HG03442 (cell line): ENCODE measurements around the gene OSBPL5.

Experiments
- ATAC-seq: cut with Tn5 transposase; IDR thresholded peaks from one replicate; pipeline ENCODE4 v1.9.1; 2021; ENCODE audit warnings: mild to moderate bottlenecking, moderate library complexity; ENCODE audit not compliant: unreplicated experiment

The OSBPL5 gene

DNA sequence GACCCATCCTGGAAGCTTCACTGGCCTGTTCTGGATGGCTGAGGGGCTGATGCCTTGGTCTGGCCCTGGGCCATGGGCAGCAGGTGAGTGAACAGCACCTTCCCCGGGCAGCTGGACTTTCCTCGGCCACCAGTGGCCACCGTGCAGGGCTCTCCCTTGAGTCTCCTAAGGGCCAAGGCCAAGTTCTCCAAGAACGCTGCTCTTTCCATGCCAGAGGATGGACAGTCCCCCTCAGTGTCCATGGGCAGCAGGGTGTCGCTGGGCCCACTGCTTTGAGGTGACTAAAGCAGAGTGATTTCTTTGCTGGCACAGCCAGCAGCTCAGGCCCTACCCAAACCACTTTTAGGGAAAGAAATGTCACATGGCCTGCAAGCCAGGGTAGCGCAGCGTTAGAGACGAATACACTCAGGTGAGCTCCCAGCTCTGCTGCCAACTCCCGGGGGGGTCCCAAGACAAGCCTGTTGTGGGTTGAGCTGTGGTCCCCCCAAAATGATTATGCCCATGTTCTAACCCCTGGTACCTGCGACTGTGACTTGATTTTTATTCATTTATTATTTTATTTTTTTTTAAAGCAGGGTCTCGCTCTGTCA lies 104.6 kb downstream of the OSBPL5 start:
- ATAC-seq = no peak

DNA sequence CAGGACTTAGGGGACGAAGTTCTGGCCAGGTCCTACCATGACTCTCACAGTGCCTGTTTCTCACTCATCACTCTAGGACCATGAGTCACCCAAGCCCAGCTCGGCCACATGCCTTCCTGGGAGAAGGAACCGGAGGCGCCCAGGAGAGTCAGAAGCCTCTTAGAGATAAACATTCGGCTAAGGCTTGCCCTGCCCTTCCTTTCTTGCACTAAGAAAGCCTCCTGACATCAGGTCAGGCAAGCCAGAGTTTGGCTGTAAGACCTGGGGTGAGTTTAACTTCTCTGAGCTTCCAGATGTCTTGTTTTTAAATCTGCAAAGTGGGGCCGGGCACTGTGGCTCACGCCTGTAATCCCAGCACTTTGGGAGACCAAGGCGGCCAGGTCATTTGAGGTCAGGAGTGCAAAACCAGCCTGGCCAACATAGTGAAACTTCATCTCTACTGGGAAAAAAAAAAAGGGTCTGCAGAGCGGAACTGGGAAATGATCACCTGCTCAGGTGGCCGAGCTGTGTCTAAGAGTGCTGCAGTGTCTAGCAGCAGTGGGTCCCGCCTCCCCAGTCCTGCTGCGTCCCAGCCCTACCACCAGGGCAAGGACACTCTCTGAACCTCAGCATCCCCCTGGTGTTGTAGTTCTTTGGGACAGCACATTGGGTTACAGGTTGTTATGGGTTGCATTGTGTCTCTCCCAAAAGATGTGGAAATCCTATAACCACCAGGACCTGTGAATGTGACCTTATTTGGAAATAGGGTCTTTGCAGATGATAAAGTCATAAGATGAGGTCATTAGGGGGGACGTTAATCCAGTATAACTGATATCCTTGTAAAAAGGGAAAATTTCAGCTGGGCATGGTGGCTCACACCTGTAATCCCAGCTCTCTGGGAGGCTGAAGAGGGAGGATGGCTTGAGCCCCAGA lies 106.1 kb downstream of the OSBPL5 start:
- ATAC-seq = no peak

DNA sequence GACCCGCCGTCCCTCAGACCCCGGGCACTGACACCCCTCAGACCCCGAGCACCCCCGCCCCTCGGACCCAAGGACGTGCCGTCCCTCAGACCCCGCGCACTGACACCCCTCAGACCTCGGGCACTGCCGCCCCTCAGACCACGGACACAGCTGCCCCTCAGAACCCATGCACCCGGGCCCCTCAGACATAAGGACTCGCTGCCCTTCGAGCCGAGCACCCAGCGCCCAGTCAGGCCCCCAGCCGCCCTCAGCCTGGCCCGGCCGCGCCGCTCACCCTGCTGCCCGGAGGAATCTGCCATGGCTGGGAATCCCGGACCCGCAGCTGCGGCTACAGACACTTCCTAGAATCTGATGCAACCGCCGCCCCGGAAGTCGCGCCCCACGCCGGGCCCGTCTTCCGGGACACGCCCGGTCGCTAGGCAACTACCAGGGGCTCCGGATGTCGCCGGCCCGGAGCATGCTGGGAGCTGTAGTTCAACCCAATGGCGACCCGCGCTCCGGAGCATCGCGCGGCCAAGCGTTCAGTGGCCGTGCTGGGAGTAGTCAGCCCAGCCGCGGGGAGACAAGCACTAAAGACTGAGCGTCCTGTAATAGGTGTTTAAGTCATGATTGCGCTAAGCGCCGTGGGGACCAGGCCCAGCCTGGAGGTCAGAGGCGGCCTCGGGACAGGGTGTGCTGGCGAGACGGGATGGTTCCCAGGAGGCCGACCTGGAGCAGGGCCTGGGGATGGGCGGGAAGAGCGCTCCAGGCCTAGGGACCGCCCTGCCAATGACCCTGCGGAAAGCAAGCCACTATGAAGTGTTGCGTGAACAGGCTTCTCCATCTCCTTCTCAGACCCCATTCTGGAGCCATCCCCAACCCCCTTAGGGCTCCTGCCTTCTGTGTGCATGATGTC lies 107.8 kb downstream of the OSBPL5 start, which contains the start of gene CARS1:
CARS1 (minus strand) TSS at position 355 of the 895 bp plus-strand sequence; CDS start at position 299, 56 bp downstream.
- peak; percentile 94 for ATAC-seq

DNA sequence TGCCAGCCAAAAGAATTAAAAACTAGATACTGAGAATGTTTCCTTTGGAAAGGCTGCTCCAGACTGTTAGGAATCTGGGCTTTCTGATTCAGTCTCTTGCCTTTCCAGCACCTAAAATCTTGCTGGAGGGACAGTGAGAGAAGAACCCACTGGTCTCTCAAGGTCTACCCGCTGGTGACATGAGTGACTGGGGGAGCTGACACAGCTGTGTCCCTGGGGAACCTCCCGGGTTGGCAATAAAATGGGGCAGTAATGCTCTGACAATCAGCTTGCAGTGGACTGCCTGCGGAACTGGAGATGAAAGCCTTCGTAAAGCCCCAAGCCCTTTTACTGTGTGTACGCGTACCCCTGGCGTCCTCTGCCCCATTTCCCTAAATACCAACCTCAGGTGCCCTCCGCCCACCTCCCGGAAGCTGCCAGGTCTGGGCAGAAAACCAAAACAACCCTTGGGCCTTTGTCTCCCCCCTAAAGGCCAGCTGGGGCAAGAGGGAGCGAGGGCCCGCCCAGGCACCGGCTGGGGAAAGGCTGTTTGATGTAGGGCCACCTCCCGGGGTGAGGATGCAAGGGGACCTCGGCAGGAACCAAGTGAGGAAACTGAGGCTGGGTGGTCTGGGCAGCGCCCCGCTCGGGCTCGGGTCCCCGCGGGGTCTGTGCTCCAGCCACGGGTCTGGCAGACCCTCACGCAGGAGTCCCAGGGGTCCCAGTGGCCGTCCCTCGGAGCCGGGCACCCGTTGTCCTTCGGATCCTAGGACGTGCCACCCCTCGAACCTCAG lies 108.6 kb downstream of the OSBPL5 start:
- no peak for ATAC-seq

DNA sequence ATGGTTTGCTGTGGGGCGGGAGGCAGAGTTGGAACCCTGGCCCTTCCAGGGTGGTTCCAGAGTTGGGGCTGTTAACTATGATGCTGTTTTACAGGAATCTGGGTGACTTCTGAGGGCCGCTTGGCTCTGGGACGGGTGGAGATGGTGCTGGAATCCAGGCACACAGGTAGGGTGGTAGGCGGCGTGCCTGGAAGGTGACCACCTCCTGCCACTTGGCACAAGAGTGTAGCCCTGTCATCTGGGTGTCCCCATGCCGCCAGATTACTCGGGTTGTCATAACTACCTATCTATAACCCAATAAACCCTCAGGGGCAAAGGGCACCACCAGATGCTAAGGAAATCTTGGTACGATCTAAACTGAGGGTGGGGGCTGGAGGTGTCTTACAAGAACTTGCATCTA lies 109.2 kb downstream of the OSBPL5 start:
- no peak for ATAC-seq

DNA sequence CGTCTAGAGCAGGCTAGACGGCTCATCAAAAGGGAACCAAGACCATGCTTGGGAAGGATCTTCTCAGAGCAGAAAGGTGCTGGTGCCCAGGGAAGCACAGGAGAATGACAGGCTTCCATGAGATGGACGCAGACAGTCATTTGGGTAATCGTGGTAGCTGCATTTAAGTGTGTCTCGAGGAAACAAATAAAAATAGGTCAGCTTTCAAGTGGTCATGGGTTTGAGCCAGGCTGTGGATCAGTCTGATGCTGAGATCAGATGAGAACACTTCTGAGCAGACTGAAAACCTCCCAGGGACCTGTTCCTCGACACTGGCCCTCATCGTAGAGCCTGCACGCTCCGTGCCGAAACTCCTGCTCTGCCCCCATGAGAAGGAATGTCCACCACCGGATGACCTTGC lies 112.5 kb downstream of the OSBPL5 start:
- no peak for ATAC-seq

DNA sequence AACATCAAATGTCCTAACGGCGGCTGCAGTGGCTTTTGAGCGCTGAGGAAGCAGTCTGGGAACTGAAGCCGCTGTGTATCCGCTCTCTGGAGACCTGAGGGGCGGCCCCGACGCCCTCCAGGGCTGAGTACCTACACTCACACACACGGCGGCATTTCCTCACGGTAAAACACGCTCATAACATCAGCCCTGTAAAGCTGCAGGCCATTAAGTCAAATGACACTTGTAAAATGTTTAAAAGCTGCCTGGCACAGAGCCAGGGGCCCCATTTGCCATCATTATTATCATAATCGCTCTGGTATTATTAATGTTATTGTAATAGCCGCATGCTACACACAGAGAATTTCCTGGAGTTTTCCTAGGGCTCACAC lies 113.0 kb downstream of the OSBPL5 start:
- no peak for ATAC-seq

DNA sequence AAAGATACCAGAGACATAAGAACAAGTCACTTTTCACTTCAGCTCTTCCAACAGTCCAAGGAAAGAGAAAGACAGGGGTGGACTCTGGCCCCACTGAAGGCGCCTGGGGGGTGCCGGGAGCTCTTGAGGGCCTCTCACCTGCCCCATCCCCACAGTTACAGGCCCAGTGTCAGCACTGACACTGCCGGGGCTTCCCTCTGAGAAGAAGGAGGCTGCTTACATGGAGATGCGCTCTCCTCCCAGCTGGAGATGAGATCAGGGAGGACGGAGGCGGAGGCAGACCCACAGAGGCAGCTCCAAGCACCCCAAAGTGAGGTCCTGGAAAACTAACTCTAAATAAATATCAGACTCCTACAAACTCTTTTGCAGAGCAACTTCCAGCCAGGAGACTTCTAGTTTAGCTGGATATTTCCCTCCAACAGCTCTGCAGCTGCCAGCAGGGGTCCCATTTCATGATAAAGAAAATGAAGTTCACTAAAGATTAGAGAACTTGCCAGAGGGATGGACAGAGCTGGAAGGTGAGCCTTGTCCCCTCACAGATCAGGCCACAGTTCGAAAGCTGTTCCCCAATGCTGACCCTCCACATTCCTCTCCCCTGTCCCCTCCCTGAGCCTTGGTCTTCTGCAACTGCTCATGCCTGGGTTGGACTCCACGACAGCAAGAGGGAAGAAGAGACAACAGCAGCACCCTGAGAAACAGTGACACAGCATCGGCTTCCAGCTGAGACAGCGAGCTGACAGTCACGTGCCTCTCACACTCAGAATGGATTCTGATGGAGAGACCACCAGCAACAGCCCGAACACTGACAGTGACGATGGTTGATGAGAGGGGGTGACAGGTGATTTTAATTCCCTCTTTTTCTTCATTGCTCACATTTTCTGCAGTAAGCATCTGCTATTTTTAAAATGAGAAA lies 113.7 kb downstream of the OSBPL5 start:
- no peak for ATAC-seq

DNA sequence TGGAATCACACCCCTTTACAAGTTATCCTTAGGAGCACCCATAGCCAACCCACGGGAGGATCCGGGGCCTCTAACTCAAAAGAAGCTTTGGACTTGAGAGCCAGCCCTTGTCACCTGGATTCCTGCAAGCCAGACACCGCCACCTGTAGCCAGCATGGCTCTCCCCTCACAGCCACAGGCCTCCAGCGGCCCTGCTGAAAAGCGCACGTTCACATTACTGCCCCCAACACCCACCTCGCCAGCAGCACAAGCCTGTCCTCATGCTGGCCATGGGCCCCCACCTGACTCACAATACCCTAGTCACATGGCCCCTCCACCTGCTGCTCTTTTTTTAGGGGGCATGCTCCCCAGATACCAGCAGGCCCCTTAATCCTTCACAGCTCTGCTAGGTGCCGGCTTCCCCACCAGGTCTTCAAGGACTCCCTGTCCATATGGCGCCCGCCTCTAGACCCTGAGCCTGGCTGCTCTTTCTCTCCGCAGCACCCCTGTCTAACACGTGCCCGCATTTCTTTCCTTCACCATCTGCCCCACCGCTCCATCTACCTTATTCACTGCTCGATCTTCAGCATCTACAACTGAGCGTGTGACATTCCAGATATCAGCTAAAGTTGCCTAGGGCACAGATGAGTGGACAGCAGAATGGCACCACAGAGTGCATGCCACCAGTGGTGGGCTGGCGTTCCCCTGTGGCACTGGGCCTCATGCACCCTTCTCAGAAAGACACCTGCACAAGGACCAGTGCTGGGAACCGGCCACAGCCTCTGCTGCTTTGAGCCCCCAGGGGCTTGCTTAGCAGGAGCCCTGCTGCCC lies 114.5 kb downstream of the OSBPL5 start:
- no peak for ATAC-seq

DNA sequence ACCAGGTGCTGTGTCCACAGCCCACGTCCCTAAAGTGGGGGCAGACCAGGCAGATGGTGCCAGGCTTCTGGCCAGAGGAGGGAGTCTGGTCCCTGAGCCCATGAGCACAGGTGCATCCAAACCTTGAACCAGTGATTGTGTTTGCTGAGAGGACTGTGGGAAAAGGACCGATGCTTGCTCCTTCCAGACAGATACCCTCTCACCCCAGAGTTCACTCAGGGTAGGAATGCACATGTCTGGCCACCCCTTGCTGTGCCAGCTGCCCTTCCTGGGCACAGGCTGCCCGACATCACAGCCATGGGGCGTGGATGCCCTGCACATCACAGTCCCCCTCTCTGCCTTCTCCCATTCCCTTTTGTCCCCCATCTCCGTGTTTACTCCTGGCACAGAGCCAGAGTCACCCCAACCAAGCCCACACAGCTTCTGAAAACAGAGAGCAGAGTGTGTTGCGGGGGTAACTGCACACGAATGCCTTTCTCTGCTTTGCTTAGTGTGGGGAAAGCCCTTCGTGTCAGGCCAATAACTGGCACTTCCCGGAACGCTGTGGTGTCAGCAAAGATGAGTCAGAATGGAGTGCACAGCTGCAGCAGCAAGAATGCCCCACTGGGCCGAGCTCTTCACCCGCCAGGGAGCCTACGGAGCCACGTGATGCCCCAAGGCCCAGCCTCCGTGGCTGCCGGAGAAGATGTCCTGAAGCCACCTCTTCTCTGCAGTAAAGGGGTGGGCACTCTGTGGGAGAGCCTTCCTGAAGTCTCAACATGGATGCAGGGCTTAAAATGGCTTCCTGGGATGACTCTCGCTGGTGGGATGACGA lies 115.5 kb downstream of the OSBPL5 start:
- ATAC-seq = peak; percentile 90

DNA sequence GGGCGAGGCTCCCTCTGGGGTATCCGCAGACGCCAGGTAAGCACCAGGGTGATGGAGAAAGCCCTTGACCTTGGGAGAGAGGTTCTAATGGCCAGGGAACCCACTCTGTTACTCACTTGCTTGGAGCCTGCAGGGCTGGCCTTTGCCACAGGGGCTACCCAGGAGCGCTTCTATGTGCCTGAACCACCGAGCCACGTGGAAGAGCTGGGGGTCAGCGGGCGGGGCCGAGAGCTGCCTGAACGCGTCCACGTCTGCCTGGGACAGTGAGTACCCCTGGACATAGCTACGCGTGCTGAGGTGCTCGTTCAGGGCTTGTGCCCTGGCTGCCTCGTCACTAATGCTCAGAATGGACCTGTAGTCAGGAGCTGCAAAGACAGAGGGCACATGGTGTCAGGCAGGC lies 117.5 kb downstream of the OSBPL5 start:
- ATAC-seq = no peak

DNA sequence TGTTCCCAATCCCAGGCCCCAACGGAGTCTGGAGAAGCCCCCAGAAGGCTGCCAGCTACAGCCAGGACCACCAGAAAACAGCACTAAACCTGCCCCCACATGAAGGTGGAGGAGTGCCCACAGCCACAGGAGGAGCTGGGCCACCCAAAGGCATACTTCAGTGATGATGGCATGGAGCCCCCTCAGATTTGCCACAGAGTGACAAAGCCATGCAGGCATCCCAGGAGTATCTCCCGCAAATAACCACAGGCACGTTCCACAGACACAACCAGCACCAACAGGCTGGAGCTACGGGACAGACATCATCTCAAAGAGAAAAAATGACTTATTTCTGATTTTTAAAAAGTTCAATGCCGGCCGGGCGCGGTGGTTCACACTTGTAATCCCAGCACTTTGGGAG lies 118.5 kb downstream of the OSBPL5 start:
- ATAC-seq = no peak

DNA sequence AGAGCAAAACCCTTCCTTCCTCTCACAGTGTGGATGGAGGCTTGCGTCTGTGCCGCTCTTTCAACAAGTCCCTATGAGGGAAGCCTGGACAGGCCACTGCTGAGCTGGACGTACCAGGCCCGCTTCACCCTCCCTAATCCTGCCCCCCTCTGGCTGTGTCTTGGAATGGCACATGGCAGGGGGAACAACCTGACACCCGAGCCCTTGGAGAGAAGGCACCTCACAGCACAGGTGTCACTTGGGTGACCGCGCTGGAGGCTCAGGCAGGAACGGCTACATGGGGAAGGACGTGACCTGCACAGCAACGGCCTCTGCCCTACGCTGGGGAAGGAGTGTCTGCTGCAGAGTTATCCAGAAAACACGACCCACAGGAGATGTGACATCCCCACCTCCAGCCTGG lies 118.9 kb downstream of the OSBPL5 start:
- ATAC-seq = no peak

DNA sequence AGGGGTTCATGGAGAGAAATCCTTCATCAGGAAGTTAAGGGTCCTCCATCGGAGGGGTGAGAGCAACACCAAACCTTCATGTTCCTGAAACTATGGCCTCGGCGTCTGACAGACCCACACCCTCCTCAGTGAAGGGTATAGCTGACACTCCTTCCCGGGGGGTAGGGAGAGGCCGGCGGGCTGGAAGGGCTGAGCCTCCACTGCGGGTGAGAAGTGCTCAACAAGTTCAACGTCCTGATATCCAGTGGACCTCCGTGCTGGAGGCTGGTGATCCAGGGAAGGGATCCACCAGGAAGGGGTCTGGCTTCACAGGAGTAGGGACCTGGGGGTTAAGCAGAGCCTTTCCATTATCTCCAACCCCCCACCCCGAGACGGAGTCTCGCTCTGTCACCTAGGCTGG lies 120.2 kb downstream of the OSBPL5 start:
- no peak for ATAC-seq

DNA sequence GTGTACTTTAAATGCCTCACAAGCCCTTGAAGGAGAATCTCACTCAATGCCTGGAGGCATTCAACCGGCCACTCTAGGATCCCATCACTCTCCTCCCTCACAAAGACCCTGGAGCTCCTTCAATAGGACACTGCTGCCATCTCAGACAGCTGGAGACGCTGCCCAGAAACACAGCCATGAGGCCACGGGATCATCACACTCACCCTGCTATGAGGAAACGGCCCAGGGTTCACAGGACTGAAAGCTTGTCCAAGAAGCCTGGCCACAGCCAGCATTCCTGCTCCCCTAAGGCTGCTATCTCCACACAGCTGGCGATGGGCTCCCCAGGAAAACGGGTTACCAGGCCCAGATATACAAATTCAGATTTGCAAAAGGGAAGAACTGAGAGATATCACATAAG lies 121.1 kb downstream of the OSBPL5 start:
- no peak for ATAC-seq

DNA sequence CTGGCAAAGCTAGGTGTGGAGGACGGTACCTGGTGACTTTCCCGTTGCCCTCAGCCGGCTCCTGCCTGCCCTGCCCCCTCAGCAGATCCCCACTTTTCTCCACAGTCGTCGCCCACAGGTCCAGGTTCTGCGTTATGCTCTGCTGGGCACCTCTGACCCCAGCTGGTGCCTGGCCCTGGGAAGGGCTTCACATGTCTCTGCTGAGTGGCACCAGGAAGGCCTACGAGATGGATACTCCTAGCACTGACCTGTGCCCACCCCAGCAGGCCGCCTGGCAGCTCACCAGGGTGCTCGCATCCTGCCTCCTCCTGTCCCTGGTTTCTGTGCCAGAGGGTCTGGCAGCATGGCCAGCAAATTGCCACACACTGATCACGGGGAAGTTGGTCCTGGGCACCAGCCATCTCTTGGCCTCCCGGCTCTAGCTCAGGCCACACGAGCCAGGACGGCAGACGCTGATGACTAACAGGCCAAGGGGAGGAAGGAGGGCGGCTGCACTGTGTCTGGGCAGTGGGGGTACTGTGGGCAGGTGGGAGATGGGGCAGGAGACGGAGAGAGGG lies 121.7 kb downstream of the OSBPL5 start:
- no peak for ATAC-seq

DNA sequence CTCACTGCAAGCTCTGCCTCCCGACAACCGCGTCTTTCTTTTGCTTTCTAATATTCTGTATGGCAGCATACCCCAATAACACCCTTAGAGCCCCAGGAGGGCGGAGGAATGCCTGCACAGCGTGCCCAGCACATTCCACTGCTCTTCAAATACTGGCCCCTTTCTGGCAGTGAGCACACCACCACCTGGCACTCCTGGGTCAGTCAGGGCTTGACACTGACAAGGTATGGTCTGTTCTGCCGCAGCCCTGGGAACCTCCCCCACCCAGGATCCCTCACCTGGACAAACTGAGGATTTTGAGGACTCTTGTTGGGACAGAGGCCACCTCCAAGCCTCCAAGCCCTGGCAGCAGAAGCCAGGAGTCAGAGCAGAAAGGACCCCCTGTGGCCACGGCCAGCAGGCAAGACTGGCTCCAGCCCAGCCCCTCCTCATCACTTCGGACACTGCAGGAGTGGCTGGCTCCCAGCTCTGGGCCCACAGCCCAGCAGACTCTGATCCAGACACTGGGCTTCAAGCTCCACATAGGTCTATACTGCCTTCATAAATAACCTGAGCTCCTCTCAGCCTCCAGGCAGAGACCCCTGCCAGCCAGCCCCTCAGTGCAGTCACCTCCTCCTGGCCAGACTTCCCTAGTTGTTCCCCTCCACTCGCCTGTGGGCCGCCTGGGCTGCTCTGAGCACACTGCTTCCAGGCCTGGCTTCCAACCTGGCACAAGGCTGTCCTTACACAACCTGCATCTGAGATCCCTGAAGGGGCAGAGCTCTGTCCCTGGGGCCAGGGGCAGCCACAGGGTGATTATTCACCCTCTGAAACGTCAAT lies 122.4 kb downstream of the OSBPL5 start:
- no peak for ATAC-seq
